Transverse colon (tissue), 4 donors: ENCODE measurements around the gene GNG12.
"Not testable (repeated sequence)": the region's sequence is repeated elsewhere in the genome, so short reads cannot be mapped to it uniquely, and the experiment has no call there.

ENCODE experiments used
- CTCF ChIP-seq, 5 experiments: fragments of 200-600 bp in 3 of 5; fragments of 450-650 bp in 2 of 5; sonication (generic) in 3 of 5; IDR thresholded peaks; 1 replicate in 2 of 5; 2 replicates in 3 of 5; pipeline ENCODE4 v1.5.1; 2016 to 2017; ENCODE audit warnings: antibody characterized with exemption in 5 of 5, inconsistent platforms in 3 of 5, mild to moderate bottlenecking in 2 of 5, moderate library complexity in 1 of 5
- EP300 ChIP-seq: sonication (generic); formaldehyde crosslinking; IDR thresholded peaks from one replicate; pipeline ENCODE4 v1.6.1; 2017; ENCODE audit warnings: antibody characterized with exemption, low read depth
- POLR2A ChIP-seq: fragments of 450-650 bp; IDR thresholded peaks from one replicate; pipeline ENCODE4 v1.6.1; 2016; ENCODE audit warnings: antibody characterized with exemption, mild to moderate bottlenecking, moderate library complexity
- POLR2AphosphoS5 ChIP-seq, 3 donors: sonication (generic); formaldehyde crosslinking; IDR thresholded peaks; one replicate each; pipeline ENCODE4 v1.6.1; 2016; ENCODE audit warnings: antibody characterized with exemption in 3 of 3

DNA sequence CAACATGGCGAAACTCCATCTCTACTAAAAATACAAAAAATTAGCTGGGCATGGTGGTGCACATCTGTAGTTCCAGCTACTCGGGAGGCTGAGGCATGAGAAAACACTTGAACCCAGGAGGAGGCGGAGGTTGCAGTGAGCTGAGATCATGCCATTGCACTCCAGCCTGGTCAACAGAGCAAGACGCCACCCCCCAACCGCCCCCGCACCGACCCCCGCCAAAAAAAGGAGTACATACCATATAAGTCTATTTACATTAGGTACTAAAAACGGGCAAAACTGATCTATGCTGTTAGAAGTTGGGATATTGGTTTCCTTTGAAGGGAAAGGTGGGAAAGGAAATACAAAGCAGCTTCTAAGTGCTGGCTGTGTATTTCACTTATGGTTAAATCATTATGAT is 103.0 kb downstream of the GNG12 start:
- TF ChIP-seq POLR2A; CTCF (IDR thresholded peaks at IDR 0.05); POLR2AphosphoS5 (IDR thresholded peaks at IDR 0.05); EP300: not testable (repeated sequence)
